ENCODE results near the gene CIT. TPM values are rescaled to one million over a fixed set of nuclear protein-coding genes. Genes with fewer than 3 reads are reported as not detected.

Gene CIT
- total and polyA plus RNA-seq, 2 donors (not counting 3 experiments of a cell fraction or from before 2014, with no cell fraction given) = 13.3 to 61.8 TPM

DNA sequence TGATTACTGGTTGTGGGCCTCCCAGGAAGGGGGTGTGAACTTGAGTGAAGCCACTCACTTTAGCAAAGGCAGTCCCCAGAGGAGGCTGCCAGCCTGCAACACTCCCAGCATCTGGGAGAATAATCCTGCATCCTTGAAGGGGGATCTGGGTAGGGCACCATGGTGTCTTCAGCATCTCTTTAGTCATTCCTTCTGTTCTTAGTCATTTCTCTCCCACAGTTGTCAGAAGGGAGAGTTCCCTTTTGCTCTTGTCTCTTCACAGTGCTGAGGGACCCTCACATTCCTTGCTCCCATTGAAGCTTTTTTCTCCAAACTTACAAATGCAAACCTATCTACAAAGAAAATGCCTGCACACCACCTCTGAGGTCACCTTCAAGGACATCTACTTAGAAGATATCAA is 48.1 kb upstream of the CIT start:
- Histone ChIP-seq H4K20me1 (replicated peaks; ENCODE audit: control insufficient read depth, extremely low read depth, insufficient read depth, low read length) (no peaks in the 10 kb centered on the region), H3K4me3 (replicated peaks in 1 of 3; ENCODE audit: insufficient read depth in 1 of 3, low read depth in 1 of 3, low read length in 3 of 3) (no peak overlapping the region), H3K79me2 (ENCODE audit: control insufficient read depth, insufficient read depth, low read length) (no peaks in the 10 kb centered on the region), H2AFZ (ENCODE audit: low read depth, low read length) (no peak overlapping the region), H3K27ac (ENCODE audit: insufficient read depth, low read depth, low read length) (no peak overlapping the region), H3K9me3 (replicated peaks; ENCODE audit: control insufficient read depth, insufficient read depth, low read length) (no peaks in the 10 kb centered on the region), H3K27me3 (ENCODE audit: control insufficient read depth in 2 of 2, insufficient read depth in 2 of 2, low read length in 2 of 2) (peaks cover 0 to 3% of the 10 kb centered on the region in 2 experiments), H3K9me1 (replicated peaks; ENCODE audit: control insufficient read depth, extremely low read depth, insufficient read depth, low read length) (no peaks in the 10 kb centered on the region), H3K9ac (replicated peaks; ENCODE audit: extremely low read depth, insufficient read depth, low read length) (no peak overlapping the region), H3K36me3 (ENCODE audit: control insufficient read depth in 2 of 2, extremely low read depth in 1 of 2, insufficient read depth in 2 of 2, low read length in 2 of 2) (no peaks in the 10 kb centered on the region), H3K4me2 (ENCODE audit: insufficient read depth, low read length) (no peak overlapping the region), H3K4me1 (ENCODE audit: control insufficient read depth, extremely low read depth, insufficient read depth, low read length) (no peaks in the 10 kb centered on the region)
- TF ChIP-seq FOS (IDR thresholded peaks at IDR 0.05; ENCODE audit: borderline replicate concordance, insufficient read depth, low read length) = no peak
- no peak for TF ChIP-seq MYC (IDR thresholded peaks at IDR 0.05; ENCODE audit: low read depth, low read length)
- TF ChIP-seq POLR2A (IDR thresholded peaks at IDR 0.05; ENCODE audit: low read depth, low read length) = no peak
- ChIA-PET POLR2A (no interaction called here), CTCF (interaction anchor here (0.7 kb wide), 1 partner anchor 12 kb away, joined by 3 read pairs; no protein-coding TSS in a partner anchor)
- no TSS peak for BruUV-seq (replicated peaks)
- dilution Hi-C loops (cut with MboI; ENCODE audit: extremely low pct_ligation_motif_present, low sequenced_read_pairs) (no loop called here), intact Hi-C loops (cut with micrococcal nuclease) (no loop called here)
- FAIRE-seq = no peak
- DNase-seq (ENCODE audit: low read depth, low spot score) = no peak

GRCh38 chr12:119920064-119920463 is 42.9 kb upstream of the CIT start:
- H3K9ac ChIP-seq (replicated peaks; ENCODE audit: extremely low read depth, insufficient read depth, low read length) = no peak overlapping the region
- no TSS peak for BruUV-seq (replicated peaks)
- intact Hi-C loops (cut with micrococcal nuclease) = no loop called here
- no peaks in the 10 kb centered on the region for H4K20me1 ChIP-seq (replicated peaks; ENCODE audit: control insufficient read depth, extremely low read depth, insufficient read depth, low read length)
- H3K4me3 ChIP-seq (replicated peaks in 1 of 3; ENCODE audit: insufficient read depth in 1 of 3, low read depth in 1 of 3, low read length in 3 of 3) = no peak overlapping the region
- H3K79me2 ChIP-seq (ENCODE audit: control insufficient read depth, insufficient read depth, low read length) = no peaks in the 10 kb centered on the region
- no peak overlapping the region for H3K27ac ChIP-seq (ENCODE audit: insufficient read depth, low read depth, low read length)
- ChIA-PET CTCF (no interaction called here), POLR2A (no interaction called here)
- dilution Hi-C loops (cut with MboI; ENCODE audit: extremely low pct_ligation_motif_present, low sequenced_read_pairs) = no loop called here
- no peak overlapping the region for H2AFZ ChIP-seq (ENCODE audit: low read depth, low read length)
- H3K4me2 ChIP-seq (ENCODE audit: insufficient read depth, low read length) = no peak overlapping the region
- no peaks in the 10 kb centered on the region for H3K9me3 ChIP-seq (replicated peaks; ENCODE audit: control insufficient read depth, insufficient read depth, low read length)
- H3K9me1 ChIP-seq (replicated peaks; ENCODE audit: control insufficient read depth, extremely low read depth, insufficient read depth, low read length) = no peaks in the 10 kb centered on the region
- no peaks in the 10 kb centered on the region for H3K27me3 ChIP-seq (ENCODE audit: control insufficient read depth in 2 of 2, insufficient read depth in 2 of 2, low read length in 2 of 2)
- no peaks in the 10 kb centered on the region for H3K36me3 ChIP-seq (ENCODE audit: control insufficient read depth in 2 of 2, extremely low read depth in 1 of 2, insufficient read depth in 2 of 2, low read length in 2 of 2)
- FAIRE-seq = no peak
- DNase-seq (ENCODE audit: low read depth, low spot score) = no peak
- H3K4me1 ChIP-seq (ENCODE audit: control insufficient read depth, extremely low read depth, insufficient read depth, low read length) = no peaks in the 10 kb centered on the region
- TF ChIP-seq MAX (IDR thresholded peaks at IDR 0.05; ENCODE audit: insufficient read depth, insufficient read length) = no peak
- no peak for TF ChIP-seq MYC (IDR thresholded peaks at IDR 0.05; ENCODE audit: low read depth, low read length)
